Measurements from ENCODE around the gene CABLES1.

DNA sequence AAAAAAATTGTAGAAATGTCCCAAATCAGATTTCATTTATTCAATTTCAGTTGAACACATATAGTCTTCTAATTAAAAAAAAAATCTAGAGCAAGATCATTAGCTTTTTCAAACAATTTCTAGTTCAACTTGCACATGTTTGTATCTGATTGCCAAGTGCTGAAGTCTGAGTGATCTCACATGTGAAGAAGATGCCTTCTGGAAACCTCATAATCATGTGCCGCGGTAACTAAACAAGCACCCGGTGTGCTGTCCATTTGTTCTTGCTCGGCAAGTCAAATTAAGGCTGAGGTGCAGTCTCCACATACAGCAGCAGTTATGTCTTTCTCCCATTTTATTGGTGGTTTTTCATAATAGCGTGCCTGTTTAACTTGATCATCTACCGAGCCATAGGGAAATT is 18.7 kb downstream of the CABLES1 start:
- TF ChIP-seq CTCF (IDR thresholded peaks at IDR 0.05) (no peak), TCF7L2 (IDR thresholded peaks at IDR 0.05; ENCODE audit: low read depth, low read length) (no peak), POLR2AphosphoS5 (IDR thresholded peaks at IDR 0.05; ENCODE audit: low read depth, low read length) (no peak), REST (IDR thresholded peaks at IDR 0.05; ENCODE audit: insufficient read depth in 1 of 2, low read depth in 2 of 2, low read length in 1 of 2) (no peak)

Data from Panc1 (cell line).